ENCODE data around the gene PER1.
"Not testable (repeated sequence)": the region's sequence is repeated elsewhere in the genome, so short reads cannot be mapped to it uniquely, and the experiment has no call there.

The PER1 gene

GRCh38 chr17:8152112-8152775, at the start of gene PER1:
PER1 (minus strand) TSS chr17:8152404; CDS start chr17:8150706, 1,698 bp downstream.
- peak; percentile 96 for DNase-seq

GRCh38 chr17:8192070-8192815, 40.0 kb upstream of the PER1 start:
- peak; percentile 94 for DNase-seq

- DNase-seq, result no peak
These were observed 38.3 kb upstream of the PER1 start for GRCh38 chr17:8190506-8190905.

GRCh38 chr17:8189711-8190477, 37.7 kb upstream of the PER1 start, which contains the start of gene BORCS6:
BORCS6 (minus strand) TSS chr17:8190180; CDS start chr17:8190140, 40 bp downstream.
- peak; percentile 97 for DNase-seq

DNA sequence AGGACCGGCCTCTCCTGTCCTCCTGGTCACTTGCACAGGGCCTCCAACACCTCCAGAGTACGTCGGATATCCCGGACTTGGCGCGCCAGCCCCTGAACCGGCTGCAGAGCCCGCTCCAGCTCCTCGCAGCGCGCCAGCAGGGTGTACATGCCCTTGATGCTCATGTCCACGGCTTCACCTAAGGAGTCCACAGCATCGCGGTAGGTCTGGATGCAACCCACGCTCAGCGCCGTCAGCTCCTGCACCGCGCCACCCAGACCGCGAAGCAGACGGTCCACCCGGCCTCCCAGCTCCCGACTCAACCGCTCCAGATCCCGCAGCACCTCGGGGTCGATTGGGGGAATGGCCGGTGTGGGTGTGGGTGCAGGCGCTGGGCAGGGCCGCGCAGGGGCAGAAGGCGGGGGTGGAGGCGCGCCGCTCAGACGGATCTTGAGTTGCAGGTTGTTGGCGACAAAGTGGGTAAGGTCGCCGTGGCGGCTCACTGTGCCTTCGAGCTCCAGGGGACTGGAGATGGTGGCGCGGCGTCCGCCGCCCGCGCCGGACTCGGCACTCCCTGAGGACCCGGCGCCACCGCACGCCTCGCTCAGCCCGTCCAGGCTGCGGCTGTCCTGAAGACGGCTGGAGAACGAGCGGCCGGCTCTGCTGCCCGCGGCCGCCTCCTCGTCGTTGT, 37.0 kb upstream of the PER1 start:
- peak; percentile 30 for DNase-seq

- no peak for DNase-seq
These were observed 36.1 kb upstream of the PER1 start for GRCh38 chr17:8188263-8188839.

DNA sequence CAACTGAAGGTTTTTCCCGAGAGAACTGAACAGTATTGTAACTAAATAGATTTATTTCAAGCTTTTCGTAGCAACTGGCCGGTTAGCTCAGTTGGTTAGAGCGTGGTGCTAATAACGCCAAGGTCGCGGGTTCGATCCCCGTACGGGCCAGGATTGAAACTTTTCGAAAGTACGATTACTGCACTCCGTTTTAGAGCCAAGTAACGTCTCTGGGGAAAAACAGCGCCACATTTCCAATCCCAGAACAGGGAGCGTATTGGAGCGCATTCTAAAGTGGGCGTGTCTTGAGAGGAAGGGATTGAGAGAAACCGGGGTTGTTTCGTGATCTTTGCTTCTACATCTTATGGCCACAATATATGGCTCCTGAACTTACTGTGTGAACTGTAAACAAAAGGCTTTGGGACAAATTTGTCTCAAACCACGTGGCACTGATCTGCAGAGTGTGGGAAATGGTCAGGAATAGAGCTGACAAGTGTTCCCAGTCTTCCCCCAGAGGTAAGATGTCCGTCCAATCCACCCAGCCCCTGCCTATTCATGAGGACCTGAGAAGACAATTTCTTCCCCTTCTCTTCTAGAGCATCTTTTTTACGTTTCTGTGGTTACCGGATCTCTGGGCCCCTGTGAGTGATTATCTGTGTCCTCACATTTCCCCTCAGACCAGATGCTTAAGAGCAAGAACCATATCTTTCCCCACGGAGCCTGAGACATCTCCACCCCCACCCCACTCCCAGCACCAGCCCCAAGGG, 35.5 kb upstream of the PER1 start:
- peak; percentile 98 for DNase-seq

DNA sequence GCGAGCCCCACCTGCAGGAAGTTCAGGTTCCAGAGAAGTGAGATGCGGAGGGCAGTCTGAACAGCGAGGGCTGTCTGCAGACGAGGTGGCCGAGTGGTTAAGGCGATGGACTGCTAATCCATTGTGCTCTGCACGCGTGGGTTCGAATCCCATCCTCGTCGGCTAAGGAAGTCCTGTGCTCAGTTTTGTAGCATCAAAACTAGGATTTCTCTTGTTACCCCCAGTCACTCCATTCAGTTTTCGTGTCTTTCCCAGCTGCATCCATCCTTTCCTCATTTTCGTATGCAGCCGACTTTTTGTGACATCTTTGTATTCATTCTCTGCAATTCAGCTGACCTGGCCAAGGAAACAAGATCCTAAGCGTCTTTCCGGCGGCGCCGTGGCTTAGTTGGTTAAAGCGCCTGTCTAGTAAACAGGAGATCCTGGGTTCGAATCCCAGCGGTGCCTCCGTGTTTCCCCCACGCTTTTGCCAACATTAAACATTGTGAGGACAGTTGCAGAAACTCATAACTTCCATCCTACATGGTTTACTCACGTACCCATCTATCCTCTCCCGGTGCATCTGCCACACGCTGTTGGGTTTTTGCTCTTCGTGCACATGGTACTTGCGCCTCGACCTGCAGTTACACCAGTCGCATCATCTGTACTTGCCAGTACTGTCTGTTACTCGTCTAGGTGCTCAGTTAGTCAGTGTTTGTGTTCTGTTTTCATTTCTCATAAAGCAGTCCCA, 34.7 kb upstream of the PER1 start:
- peak; percentile 94 for DNase-seq

DNA sequence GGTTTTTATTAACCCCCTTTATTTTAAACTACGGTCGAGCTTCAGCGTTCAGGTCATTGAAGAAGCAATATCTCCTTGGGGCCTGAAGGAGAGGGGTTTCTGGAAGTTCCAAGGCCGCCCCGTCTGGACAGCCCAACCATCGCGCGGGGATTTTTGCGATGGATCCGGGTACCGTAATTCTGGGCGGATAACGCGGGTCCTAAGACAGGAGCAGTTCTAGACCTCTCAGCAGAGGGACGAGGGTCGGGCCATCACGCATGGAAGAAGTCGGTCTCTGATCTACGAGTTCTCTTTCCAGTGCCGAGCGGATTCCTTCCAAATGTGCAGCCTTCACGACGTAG, 34.2 kb upstream of the PER1 start:
- DNase-seq, result no peak

DNA sequence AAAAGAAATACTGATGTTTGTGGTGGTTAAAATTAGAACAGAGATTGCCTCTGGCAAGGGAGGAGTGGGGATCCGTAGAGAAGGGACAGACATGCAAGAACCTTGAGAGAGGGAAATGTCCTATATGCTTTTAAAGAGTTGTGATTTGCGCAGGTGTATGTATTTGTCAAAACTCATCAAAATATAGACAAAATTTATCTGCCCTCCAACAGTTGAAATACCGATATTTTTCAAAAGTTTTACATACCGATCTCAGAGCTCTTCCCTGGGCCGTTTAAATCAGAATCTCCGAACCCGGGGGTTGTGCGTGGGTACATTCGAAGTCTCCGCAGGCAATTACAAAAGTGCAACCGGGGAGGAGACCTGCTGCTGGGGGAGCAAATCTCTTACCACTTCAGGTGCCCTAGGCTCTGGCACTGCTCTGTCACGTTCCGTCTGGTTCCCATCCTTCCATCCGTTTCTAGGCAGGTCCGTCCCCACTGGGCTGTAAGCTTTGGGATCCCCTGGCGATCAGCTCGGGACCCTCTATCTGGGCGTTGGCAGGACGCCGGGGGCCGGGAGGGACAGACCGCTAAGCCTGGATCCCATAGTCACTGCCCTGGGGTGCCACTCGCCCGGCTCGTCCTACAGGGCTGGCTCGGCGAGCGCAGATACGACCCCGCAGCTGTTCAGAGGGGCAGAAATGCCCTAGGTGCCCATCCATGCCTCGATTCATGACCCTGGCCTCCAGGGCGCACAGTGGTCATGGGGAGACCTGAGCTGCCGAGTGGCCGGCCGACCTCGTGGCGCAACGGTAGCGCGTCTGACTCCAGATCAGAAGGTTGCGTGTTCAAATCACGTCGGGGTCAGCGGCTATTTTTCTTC, 33.6 kb upstream of the PER1 start:
- DNase-seq, result peak; percentile 77

DNA sequence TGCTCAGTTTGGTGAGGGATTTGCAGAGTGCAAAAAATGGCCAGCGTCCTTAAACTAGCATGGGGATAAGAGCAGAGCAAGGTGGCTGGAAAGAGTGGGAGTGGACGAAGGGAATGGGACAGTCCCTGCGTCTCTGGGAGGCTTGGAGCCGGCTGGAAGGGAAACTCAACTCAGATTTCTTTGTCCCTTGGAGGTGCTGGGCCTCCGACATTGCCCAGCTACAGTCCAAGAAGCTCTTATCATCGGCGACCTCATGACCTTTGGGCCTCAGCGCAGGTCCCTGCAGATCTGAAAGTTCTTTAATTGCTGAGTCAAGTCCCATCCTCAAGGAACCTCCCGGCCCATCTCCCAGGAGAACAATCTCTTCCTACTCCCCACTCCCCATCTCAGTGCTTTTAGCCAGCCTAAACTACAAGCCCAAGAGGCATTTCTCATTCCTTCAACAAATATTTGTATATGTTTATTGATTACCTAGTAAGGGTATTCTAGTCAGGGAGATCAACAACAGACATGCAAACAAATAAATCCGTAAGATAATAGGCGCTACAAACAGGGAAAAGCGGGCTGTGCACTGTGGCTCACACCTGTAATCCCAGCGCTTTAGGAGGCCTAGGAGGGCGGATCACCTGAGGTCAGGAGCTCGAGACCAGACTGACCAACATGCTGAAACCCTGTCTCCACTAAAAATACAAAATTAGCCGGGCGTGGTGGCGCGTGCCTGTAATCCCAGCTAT, 25.0 kb upstream of the PER1 start:
- DNase-seq, result peak; percentile 37

- peak; percentile 91 for DNase-seq
These were observed 24.2 kb upstream of the PER1 start, which contains the start of gene TMEM107 for GRCh38 chr17:8176197-8176940. TMEM107 (minus strand) TSS chr17:8176380; CDS start chr17:8176286, 94 bp downstream.

- peak; percentile 62 for DNase-seq
These were observed 23.6 kb upstream of the PER1 start for GRCh38 chr17:8175795-8176196.

DNA sequence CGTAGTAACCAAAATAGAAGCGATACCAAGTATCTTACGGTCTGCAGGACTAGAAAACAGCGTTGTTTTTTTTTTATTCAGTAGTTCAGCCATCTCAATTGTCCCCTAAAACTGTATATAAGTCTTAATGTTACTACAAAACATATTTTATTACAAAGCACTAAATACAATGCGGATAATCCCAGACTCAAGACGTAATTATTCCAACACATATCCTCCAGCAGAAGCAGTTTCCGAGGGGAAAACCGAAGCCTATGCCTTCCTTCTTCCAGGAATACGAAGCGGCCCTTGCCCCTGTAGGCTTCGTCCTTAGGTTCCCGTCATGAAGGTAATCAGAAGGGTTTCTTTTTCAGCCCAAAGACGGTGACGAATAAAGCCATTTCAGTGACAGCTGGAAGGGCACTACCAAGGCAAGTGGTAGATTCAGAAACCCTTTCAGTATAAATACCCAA, 21.7 kb upstream of the PER1 start:
- peak; percentile 47 for DNase-seq

- peak; percentile 94 for DNase-seq
These were observed 21.1 kb upstream of the PER1 start for GRCh38 chr17:8173056-8173870.

- not testable (repeated sequence) for DNase-seq
These were observed 18.0 kb upstream of the PER1 start for GRCh38 chr17:8170186-8170585.

DNA sequence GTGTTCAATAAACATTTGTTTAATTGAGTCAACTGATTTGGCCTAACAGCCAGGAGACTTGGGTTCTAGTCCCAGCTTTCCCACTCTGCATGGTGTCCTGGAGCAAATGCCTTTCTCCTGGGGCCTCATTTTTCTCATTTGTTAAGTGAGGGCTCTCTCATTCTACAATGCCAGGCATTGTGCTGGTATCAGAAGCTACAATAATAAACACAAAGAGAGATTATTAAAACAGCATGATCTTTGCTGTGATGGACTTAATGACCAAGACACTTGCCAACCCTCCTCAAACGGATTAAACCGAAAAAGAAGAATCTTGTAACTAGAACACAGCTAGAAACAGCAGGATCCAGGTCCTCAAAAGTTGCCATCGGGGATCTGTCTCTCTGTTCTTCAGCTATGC, 15.3 kb upstream of the PER1 start:
- DNase-seq, result no peak

- DNase-seq, result no peak
These were observed 14.5 kb upstream of the PER1 start for GRCh38 chr17:8166731-8167130.

Measured in NCI-H146 (cell line).